GM15510 (cell line): ENCODE results near the gene ARID2.

Source experiments
- POLR2A ChIP-seq: IDR thresholded peaks from 3 replicates; pipeline ENCODE4 v1.6.1; 2011; ENCODE audit warnings: borderline replicate concordance; ENCODE audit not compliant: insufficient read length; ENCODE audit errors: extremely low read depth

Gene ARID2

GRCh38 chr12:45774508-45775162, 45.1 kb downstream of the ARID2 start:
- no peak for TF ChIP-seq POLR2A

DNA sequence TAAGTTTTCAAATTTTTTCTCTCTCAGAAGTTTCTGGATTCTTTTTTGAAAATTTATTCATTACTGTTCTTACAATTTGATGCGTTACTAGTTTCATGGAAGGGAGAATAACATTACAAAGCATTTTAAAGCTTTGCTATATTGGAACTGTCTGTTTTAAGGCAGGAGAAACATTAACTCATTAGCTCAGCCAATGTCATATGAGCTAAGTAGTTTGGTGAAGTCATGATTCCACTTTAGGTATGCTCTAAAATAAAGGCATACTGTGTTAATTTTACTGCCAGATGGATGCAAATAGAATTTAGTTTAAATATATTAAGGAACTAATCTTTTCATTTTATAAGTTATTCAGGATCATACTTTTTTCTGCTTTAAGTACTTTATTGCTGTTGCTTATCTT, 46.0 kb downstream of the ARID2 start:
- TF ChIP-seq POLR2A: no peak

DNA sequence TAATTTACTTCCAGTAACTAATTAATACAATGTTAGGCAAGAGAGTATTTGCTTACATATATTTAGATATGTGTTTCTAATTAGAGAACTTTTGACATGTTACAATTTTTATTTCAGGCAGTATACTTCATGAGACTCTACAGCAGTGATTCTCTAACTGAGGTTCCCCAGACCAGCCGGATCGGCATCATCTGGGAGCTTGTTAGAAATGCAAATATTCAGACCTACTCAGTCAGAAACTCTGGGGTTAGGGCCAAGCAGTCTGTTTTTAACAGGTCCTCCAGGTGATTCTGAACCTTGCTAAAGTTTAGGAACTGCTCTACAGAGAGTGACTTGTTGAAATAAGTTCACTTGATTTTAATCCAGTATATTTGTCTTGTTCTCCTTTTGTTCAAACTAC, 46.5 kb downstream of the ARID2 start:
- no peak for TF ChIP-seq POLR2A

DNA sequence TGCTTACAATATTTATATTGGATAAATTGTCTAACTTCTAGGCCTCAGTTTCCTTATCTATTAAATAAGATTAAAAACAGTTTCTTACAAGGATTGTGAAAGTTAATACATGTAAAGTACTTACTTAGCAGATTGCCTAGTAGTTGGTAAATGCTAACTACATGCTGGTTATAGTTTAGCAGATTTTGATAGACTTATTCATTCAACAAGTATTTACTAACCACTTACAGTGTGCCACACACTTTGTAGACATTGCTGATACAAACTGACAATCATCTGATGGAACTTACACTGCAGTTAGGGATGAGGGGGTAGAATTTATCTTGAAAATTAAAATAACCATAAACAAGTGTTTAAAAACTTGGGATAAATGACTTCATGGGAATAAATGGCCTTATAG, 50.4 kb downstream of the ARID2 start:
- no peak for TF ChIP-seq POLR2A

DNA sequence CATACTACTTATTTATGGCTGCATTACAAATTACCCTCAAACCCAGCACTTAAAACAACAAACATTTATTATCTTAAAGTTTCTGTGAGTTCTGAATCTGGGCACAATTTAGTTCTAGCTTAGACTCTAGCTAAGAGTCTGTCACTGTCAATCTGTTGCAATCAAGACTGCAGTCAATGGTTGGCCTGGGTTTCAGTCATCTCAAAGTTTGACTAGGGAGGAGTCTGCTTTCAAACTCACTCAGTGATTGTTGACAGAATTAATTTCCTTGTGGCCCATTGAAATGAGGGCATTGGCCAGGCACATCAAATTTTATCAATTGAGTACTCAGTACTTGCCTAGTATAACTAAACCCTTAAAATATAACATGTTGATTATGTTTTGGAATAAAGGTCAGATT, 51.6 kb downstream of the ARID2 start:
- TF ChIP-seq POLR2A: no peak

GRCh38 chr12:45785315-45785714, 55.8 kb downstream of the ARID2 start:
- no peak for TF ChIP-seq POLR2A

- TF ChIP-seq POLR2A: no peak
These were observed 59.5 kb downstream of the ARID2 start for GRCh38 chr12:45789025-45789424.

- no peak for TF ChIP-seq POLR2A
These were observed 64.9 kb downstream of the ARID2 start for GRCh38 chr12:45794422-45794821.

- no peak for TF ChIP-seq POLR2A
These were observed 72.1 kb downstream of the ARID2 start for GRCh38 chr12:45801625-45802024.

- TF ChIP-seq POLR2A: no peak
These were observed 73.6 kb downstream of the ARID2 start for GRCh38 chr12:45803111-45803510.

DNA sequence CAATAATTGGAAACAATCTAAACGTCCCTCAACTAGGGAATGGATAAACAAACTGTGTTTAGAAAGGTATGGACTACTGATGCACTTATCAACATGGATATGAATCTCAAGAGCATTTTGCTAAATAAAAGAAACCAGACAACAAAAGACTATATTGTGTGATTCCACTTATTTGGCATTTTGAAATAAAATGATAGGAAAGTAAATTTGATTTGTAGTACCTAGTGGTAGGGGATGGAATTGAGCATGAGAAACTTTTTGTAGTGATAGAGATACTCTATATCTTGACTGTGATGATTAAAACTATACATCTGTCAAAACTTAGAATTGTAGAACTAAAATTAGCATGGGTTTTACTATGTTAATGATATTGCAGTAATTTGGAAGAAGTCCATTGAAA, 87.1 kb downstream of the ARID2 start:
- TF ChIP-seq POLR2A: no peak

GRCh38 chr12:45827974-45828373, 98.5 kb downstream of the ARID2 start:
- TF ChIP-seq POLR2A: no peak

GRCh38 chr12:45828402-45828801, 98.9 kb downstream of the ARID2 start:
- no peak for TF ChIP-seq POLR2A

DNA sequence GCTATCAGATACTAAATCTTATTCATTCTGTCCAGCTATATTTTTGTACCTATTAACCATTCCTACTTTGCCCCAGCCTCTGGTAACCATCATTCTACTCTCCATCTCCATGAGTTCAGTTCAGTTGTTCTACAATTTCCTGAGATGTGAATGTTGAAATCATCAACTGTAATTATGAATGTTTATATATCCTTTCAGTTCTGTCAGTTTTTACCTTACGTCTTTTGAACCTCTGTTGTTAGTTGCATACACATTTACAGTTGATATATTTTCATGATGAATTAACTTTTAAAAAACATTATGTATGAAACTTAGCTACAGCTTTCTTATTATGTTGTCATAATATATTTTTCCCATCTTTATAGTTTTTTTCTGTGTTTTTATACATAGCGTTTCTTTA, 102.1 kb downstream of the ARID2 start:
- no peak for TF ChIP-seq POLR2A

DNA sequence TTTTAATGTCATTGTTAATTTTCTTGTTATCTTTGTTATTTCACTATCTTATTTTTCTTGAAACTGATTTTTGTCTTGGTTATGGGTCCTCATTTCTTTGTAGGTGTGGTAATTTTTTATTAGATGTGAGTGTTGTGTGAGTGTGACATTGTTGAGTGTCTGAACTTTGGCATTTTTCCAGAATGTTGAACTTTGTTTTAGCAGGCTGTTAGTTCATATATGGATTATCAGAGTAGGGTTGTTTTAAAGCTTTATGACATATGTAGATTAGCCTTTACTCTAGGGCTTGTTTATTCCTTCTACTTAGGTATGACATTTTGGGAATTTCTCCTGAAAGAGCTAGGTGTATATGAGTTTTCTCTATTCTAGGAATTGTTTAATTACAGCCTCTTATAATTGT, 103.9 kb downstream of the ARID2 start:
- no peak for TF ChIP-seq POLR2A

DNA sequence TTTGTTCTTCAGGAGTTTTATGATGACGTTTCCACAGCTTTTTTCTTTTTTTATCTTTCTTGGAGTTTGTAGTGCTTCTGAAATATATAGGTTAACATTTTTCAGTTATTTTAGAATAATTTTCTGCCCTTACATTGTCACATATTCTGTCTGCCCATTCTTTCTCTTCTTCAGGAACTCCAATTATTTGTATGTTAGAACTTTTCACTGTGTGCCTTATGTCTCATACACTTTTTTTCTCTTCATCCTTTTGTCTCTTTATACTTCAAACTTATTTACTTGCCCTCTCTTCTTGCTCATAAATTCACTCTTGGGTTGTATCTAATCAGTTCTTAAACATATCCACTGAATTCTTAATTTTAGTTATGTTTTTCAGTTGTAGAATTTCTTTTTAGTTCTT, 105.3 kb downstream of the ARID2 start:
- TF ChIP-seq POLR2A: no peak

GRCh38 chr12:45839917-45840316, 110.4 kb downstream of the ARID2 start:
- no peak for TF ChIP-seq POLR2A
